Naive B cell (primary cell): Measurements from ENCODE around the gene OPCML. TPM values are rescaled to one million over a fixed set of nuclear protein-coding genes. Genes with fewer than 3 reads are reported as not detected.

Source experiments
- ATAC-seq, 2 donors: fragments of 150-1000 bp; cut with Tn5 transposase; 2 replicates each; pipeline ENCODE4 v1.10.0; 2021; ENCODE audit warnings: low read depth in 2 of 2, mild to moderate bottlenecking in 2 of 2, moderate library complexity in 2 of 2
- DNase-seq: peaks from one replicate; pipeline ENCODE4 v3.0.0; 2022
- H3K27ac Mint-ChIP-seq, 6 donors: one replicate each; pipeline ENCODE4 v1.8.0; 2020 to 2022; ENCODE audit warnings: mild to moderate bottlenecking in 6 of 6, mixed read lengths in 6 of 6, moderate library complexity in 5 of 6, inconsistent platforms in 2 of 6
- H3K27me3 Mint-ChIP-seq, 3 donors: one replicate each; pipeline ENCODE4 v1.8.0; 2021 to 2022; ENCODE audit warnings: mixed read lengths in 3 of 3, mild to moderate bottlenecking in 1 of 3
- H3K36me3 Mint-ChIP-seq, 2 donors: one replicate each; pipeline ENCODE4 v1.8.0; 2020 to 2022; ENCODE audit warnings: mixed read lengths in 2 of 2, inconsistent platforms in 1 of 2, mild to moderate bottlenecking in 1 of 2
- H3K4me1 Mint-ChIP-seq, 3 donors: one replicate each; pipeline ENCODE4 v1.8.0; 2020 to 2022; ENCODE audit warnings: mixed read lengths in 3 of 3, inconsistent platforms in 1 of 3, mild to moderate bottlenecking in 1 of 3, moderate library complexity in 1 of 3
- H3K4me3 Mint-ChIP-seq, 8 donors: one replicate each; pipeline ENCODE4 v1.8.0; 2020 to 2022; ENCODE audit warnings: mild to moderate bottlenecking in 8 of 8, mixed read lengths in 8 of 8, moderate library complexity in 8 of 8, inconsistent platforms in 2 of 8
- H3K9me3 Mint-ChIP-seq, 7 donors: one replicate each; pipeline ENCODE4 v1.8.0; 2020 to 2022; ENCODE audit warnings: mixed read lengths in 7 of 7, mild to moderate bottlenecking in 5 of 7, inconsistent platforms in 2 of 7, moderate library complexity in 1 of 7
- polyA plus RNA-seq, 6 donors: library from polyadenylated mRNA; unstranded; fragments of 300-500 nt; fragmentation: Illumina TruSeq; gene quantifications; one replicate each; pipeline ENCODE4 v1.2.3, GENCODE V29; 2021; ENCODE audit warnings: low read depth in 6 of 6

The OPCML gene
- polyA plus RNA-seq, 6 donors from 2014 or later: not detected

GRCh38 chr11:133234883-133235282 is 297.4 kb downstream of the OPCML start:
- peaks cover 0 to 12% (median 3%) of the 10 kb centered on the region in 7 donors for H3K9me3 Mint-ChIP-seq
- no peak overlapping the region for H3K27ac Mint-ChIP-seq
- H3K36me3 Mint-ChIP-seq: no peaks in the 10 kb centered on the region
- ATAC-seq (no peak), DNase-seq (no peak)
- H3K4me3 Mint-ChIP-seq: no peak overlapping the region
- H3K27me3 Mint-ChIP-seq: peaks cover 0 to 22% (median 8%) of the 10 kb centered on the region in 3 donors
- no peaks in the 10 kb centered on the region for H3K4me1 Mint-ChIP-seq

- H3K9me3 Mint-ChIP-seq: peaks cover 0 to 12% (median 3%) of the 10 kb centered on the region in 7 donors
- DNase-seq (no peak), ATAC-seq (no peak)
- no peak overlapping the region for H3K4me3 Mint-ChIP-seq
- peaks cover 9 to 25% (median 14%) of the 10 kb centered on the region in 3 donors for H3K27me3 Mint-ChIP-seq
- H3K4me1 Mint-ChIP-seq: no peaks in the 10 kb centered on the region
- H3K27ac Mint-ChIP-seq: no peak overlapping the region
- H3K36me3 Mint-ChIP-seq: no peaks in the 10 kb centered on the region
Measured at GRCh38 chr11:133232665-133233064, 299.6 kb downstream of the OPCML start.

- Mint-ChIP-seq H3K4me3 (no peak overlapping the region), H3K27ac (no peak overlapping the region), H3K9me3 (peaks cover 0 to 12% (median 3%) of the 10 kb centered on the region in 7 donors), H3K27me3 (peaks cover 17 to 28% (median 22%) of the 10 kb centered on the region in 3 donors), H3K36me3 (no peaks in the 10 kb centered on the region), H3K4me1 (no peaks in the 10 kb centered on the region)
- no peak for DNase-seq
- no peak for ATAC-seq
Measured at GRCh38 chr11:133230431-133230830, 301.9 kb downstream of the OPCML start.

DNA sequence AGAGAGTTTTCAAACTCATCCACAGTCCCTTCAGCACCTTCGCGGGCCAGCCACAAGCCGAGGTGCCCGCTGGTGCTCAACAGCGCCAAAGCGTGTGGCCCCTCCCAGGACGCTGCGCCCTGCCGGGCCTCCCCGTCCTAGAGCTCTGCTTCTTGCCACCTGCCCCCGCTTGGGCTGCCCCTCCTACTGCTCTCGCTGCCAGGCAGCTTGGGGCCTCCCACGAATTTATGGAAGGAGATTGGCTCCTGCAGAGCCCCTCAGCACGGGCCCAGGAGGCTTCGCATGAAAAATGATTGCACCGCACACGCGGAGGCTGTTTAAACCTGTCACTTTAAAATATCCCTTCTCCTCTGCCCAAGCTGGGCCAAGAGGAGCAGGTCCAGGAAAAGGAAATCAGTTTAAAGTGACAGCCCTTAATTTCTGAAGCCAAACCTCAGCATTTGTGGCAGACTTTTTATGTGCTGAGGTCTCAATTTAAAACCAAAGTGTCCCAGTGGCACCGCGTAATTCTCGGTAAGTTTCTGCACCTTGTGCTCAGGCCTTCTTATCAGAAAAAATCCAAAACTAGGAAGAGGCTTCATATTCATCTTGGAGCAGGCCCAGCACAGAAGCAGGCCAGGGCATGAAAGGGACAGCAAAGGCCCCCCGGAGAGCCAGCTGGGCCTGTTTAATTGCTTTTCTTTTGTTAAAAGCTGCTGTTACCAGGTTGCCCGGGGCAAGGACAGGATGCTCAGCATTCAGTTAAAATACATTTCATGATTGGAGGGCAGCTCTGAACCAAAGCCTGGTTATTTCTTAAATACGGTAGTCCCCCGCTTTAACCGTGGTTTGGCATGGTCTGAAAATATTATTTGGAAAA is 303.6 kb downstream of the OPCML start:
- no peaks in the 10 kb centered on the region for H3K36me3 Mint-ChIP-seq
- H3K4me1 Mint-ChIP-seq: no peaks in the 10 kb centered on the region
- no peak for DNase-seq
- no peak overlapping the region for H3K27ac Mint-ChIP-seq
- peaks cover 0 to 9% (median 2%) of the 10 kb centered on the region in 7 donors for H3K9me3 Mint-ChIP-seq
- no peak for ATAC-seq
- peaks cover 17 to 28% (median 22%) of the 10 kb centered on the region in 3 donors for H3K27me3 Mint-ChIP-seq
- H3K4me3 Mint-ChIP-seq: no peak overlapping the region

- Mint-ChIP-seq H3K27ac (no peak overlapping the region), H3K9me3 (peaks cover 0 to 9% (median 0%) of the 10 kb centered on the region in 7 donors), H3K4me3 (no peak overlapping the region), H3K36me3 (no peaks in the 10 kb centered on the region), H3K27me3 (peaks cover 22 to 24% (median 24%) of the 10 kb centered on the region in 3 donors), H3K4me1 (no peaks in the 10 kb centered on the region)
- DNase-seq (no peak), ATAC-seq (no peak)
Measured at GRCh38 chr11:133227632-133228111, 304.6 kb downstream of the OPCML start.

- DNase-seq (no peak), ATAC-seq (no peak)
- no peak overlapping the region for H3K27ac Mint-ChIP-seq
- peaks cover 4 to 40% (median 16%) of the 10 kb centered on the region in 3 donors for H3K27me3 Mint-ChIP-seq
- no peaks in the 10 kb centered on the region for H3K4me1 Mint-ChIP-seq
- no peaks in the 10 kb centered on the region for H3K36me3 Mint-ChIP-seq
- H3K9me3 Mint-ChIP-seq: peaks cover 0 to 8% (median 0%) of the 10 kb centered on the region in 7 donors
- no peak overlapping the region for H3K4me3 Mint-ChIP-seq
Measured at GRCh38 chr11:133224271-133224670, 308.0 kb downstream of the OPCML start.

- no peaks in the 10 kb centered on the region for H3K4me1 Mint-ChIP-seq
- H3K9me3 Mint-ChIP-seq: peaks cover 0 to 8% (median 0%) of the 10 kb centered on the region in 7 donors
- no peak overlapping the region for H3K27ac Mint-ChIP-seq
- ATAC-seq (no peak), DNase-seq (no peak)
- H3K27me3 Mint-ChIP-seq: peaks cover 4 to 37% (median 16%) of the 10 kb centered on the region in 3 donors
- no peaks in the 10 kb centered on the region for H3K36me3 Mint-ChIP-seq
- H3K4me3 Mint-ChIP-seq: no peak overlapping the region
Measured at GRCh38 chr11:133222425-133223330, 309.6 kb downstream of the OPCML start.

DNA sequence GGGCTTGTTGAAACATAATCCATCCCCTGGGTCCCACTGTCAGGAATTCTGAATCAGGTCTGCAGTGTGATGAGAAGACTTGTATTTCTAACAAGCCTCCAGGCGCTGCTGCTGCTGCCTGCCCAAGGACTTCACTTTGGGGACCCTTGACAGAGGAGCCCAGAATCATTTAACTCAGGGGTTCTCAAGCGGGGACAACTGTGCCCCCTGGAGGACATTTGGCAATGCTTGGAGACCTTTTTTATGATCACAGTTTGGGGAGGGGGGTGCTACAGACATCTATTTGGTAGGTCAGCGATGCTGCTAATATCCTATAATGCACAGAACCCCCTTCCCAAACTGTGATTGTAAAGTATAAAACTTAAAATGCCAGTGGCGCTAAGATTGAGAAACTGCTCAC is 312.8 kb downstream of the OPCML start:
- Mint-ChIP-seq H3K27me3 (peaks cover 3 to 41% (median 12%) of the 10 kb centered on the region in 3 donors), H3K36me3 (no peaks in the 10 kb centered on the region), H3K9me3 (peaks cover 0 to 6% (median 0%) of the 10 kb centered on the region in 7 donors), H3K27ac (no peak overlapping the region), H3K4me3 (no peak overlapping the region), H3K4me1 (no peaks in the 10 kb centered on the region)
- DNase-seq: no peak
- ATAC-seq: no peak

GRCh38 chr11:133216813-133217212 is 315.5 kb downstream of the OPCML start:
- DNase-seq (no peak), ATAC-seq (no peak)
- Mint-ChIP-seq H3K36me3 (no peaks in the 10 kb centered on the region), H3K4me1 (no peaks in the 10 kb centered on the region), H3K27me3 (peaks cover 4 to 26% (median 5%) of the 10 kb centered on the region in 3 donors), H3K4me3 (no peak overlapping the region), H3K9me3 (peaks cover 0 to 6% (median 0%) of the 10 kb centered on the region in 7 donors), H3K27ac (peak overlapping the region in 1 of 6 donors; percentile 78)

GRCh38 chr11:133215596-133216230 is 316.6 kb downstream of the OPCML start:
- peaks cover 0 to 6% (median 0%) of the 10 kb centered on the region in 7 donors for H3K9me3 Mint-ChIP-seq
- H3K4me1 Mint-ChIP-seq: no peaks in the 10 kb centered on the region
- H3K27me3 Mint-ChIP-seq: peaks cover 4 to 19% (median 5%) of the 10 kb centered on the region in 3 donors
- H3K36me3 Mint-ChIP-seq: no peaks in the 10 kb centered on the region
- DNase-seq (no peak), ATAC-seq (no peak)
- H3K27ac Mint-ChIP-seq: no peak overlapping the region
- no peak overlapping the region for H3K4me3 Mint-ChIP-seq

DNA sequence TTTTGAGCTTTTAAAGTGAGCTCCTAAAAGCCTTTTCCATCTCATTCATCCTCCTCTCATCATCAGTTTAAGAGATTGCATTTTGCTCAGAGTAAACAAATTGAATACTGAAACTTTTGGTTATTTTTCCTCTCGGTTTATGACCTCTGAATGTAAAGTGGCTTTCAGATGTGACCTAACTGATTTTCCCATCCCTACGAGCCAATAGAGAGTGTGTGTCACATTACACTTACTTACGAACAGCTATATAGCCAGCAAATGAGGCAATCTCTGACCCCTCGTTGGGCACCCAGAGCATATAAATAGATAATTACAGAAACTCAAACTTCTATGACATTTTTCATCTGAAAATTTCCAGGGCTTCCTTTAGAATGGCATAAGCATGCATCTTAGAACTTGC is 317.7 kb downstream of the OPCML start:
- Mint-ChIP-seq H3K4me3 (no peak overlapping the region), H3K4me1 (no peaks in the 10 kb centered on the region), H3K36me3 (no peaks in the 10 kb centered on the region), H3K27ac (no peak overlapping the region), H3K27me3 (peaks cover 4 to 19% (median 5%) of the 10 kb centered on the region in 3 donors), H3K9me3 (peaks cover 0 to 6% (median 0%) of the 10 kb centered on the region in 7 donors)
- DNase-seq (no peak), ATAC-seq (no peak)

DNA sequence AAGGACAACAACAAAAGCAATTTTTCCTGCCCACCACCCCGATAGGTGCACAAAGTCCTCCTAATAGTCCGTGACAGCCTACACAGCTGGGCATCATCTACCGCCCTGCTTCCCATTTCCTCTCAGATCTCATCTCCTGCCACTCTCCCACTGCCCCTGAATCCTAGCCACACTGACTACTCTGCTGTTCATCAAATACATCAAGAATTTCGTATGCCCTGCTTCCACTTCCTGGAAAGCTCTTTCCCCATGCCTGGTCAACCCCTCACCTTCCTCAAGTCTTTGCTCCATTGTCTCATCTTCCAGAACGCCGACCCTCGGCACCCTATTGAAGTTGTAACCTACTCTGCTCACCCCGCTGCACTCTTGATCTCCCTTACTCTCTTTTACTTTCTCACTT is 320.1 kb downstream of the OPCML start:
- H3K9me3 Mint-ChIP-seq: peaks cover 0 to 10% (median 0%) of the 10 kb centered on the region in 7 donors
- H3K36me3 Mint-ChIP-seq: no peaks in the 10 kb centered on the region
- no peaks in the 10 kb centered on the region for H3K4me1 Mint-ChIP-seq
- H3K27me3 Mint-ChIP-seq: peaks cover 2 to 8% (median 4%) of the 10 kb centered on the region in 3 donors
- no peak overlapping the region for H3K27ac Mint-ChIP-seq
- peak overlapping the region in 1 of 8 donors; percentile 64 for H3K4me3 Mint-ChIP-seq
- no peak for ATAC-seq
- DNase-seq: no peak

DNA sequence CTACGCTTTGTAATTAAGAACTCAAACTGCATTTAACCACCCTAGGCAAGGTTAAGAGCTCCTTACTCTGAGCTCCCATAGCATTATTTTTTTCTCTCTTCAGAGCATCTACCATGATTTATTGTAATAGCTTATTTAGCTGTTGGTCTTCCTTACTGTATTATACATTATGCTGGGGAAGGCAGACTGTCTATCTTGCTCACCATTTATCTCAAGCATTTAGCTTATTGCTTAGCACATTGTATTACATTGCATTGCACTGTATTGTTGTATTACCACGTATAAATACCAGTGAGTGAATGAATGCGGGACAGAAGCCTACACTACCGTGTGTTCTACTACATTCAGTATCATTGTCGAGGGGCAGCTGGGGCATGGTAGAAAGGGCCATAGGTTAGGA is 324.3 kb downstream of the OPCML start:
- peaks cover 0 to 10% (median 1%) of the 10 kb centered on the region in 7 donors for H3K9me3 Mint-ChIP-seq
- no peaks in the 10 kb centered on the region for H3K27me3 Mint-ChIP-seq
- no peaks in the 10 kb centered on the region for H3K36me3 Mint-ChIP-seq
- DNase-seq (no peak), ATAC-seq (no peak)
- H3K4me1 Mint-ChIP-seq: peaks cover 0 to 8% (median 0%) of the 10 kb centered on the region in 3 donors
- H3K27ac Mint-ChIP-seq: no peak overlapping the region
- no peak overlapping the region for H3K4me3 Mint-ChIP-seq
